ENCODE results near the gene BIRC3.
A peak's percentile ranks its signal among the peaks of the same experiment; 100 is the strongest.
"Not testable (repeated sequence)": the region's sequence is repeated elsewhere in the genome, so short reads cannot be mapped to it uniquely, and the experiment has no call there.

BIRC3 gene

DNA sequence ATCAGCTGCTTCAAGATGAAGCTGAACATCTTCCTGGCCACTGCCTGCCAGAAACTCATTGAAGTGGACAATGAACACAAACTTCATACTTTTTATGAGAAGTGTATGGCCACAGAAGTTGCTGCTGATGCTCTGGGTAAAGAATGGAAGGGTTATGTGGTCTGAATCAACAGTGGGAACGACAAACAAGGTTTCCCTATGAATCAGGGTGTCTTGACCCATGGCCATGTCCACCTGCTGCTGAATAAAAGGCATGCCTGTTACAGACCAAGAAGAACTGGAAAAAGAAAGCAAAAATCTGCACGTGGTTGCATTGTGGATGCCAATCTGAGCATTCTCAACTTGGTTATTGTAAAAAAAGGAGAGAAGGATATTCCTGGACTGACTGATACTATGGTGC, 22.2 kb upstream of the BIRC3 start:
- DNase-seq (ENCODE audit: low read depth): no peak

GRCh38 chr11:102296757-102297156, 20.5 kb upstream of the BIRC3 start:
- not testable (repeated sequence) for DNase-seq (ENCODE audit: low read depth)

DNA sequence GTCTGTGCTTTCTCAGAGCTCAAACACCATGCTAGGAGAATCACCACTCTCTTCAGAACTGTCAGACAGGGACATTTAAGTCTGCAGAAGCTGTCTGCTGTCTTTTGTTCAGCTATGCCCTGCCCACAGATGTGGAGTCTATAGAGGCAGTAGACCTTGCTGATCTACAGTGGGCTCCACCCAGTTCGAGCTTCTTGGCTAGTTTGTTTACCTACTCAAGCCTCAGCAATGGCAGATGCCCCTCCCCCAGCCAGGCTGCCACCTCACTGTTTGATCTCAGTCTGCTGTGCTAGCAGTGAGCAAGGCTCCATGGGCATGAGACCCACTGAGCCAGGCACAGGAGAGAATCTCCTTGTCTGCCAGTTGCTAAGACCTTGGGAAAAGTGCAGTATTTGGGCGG, 16.4 kb upstream of the BIRC3 start:
- DNase-seq (ENCODE audit: low read depth): not testable (repeated sequence)

GRCh38 chr11:102302241-102302640, 15.0 kb upstream of the BIRC3 start:
- DNase-seq (ENCODE audit: low read depth): no peak

- DNase-seq (ENCODE audit: low read depth): no peak
Observed at GRCh38 chr11:102304686-102305085, 12.6 kb upstream of the BIRC3 start.

- DNase-seq (ENCODE audit: low read depth): no peak
Observed at GRCh38 chr11:102305352-102306047, 11.8 kb upstream of the BIRC3 start.

DNA sequence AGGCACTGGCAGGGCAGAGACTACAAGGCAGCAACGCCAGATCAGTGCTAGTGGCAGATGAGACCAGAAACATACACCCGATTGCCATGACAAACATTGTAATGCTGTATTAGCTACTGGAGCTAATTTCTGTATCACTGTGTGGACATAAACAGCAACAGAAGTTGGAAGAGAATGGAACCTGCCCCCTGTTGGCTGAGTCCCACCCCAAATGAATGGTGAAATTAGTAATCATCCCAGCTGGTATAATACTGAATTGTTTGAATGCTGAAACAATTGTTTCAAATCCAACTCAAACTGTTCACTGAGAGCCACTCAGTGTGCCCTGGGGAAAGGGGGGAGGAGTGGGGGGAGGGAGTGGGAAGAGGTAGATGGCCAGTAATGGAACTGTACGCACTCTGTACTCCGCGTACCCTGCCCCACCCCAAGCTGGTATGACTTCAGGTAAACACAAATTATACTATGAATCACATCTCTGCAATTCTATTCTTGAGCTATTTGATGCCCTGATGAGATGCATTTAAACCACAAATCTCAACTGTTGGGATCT, 11.2 kb upstream of the BIRC3 start:
- no peak for DNase-seq (ENCODE audit: low read depth)

GRCh38 chr11:102306817-102307726, 10.2 kb upstream of the BIRC3 start:
- DNase-seq (ENCODE audit: low read depth): no peak

- DNase-seq (ENCODE audit: low read depth): no peak
Observed at GRCh38 chr11:102307727-102308038, 9.6 kb upstream of the BIRC3 start.

DNA sequence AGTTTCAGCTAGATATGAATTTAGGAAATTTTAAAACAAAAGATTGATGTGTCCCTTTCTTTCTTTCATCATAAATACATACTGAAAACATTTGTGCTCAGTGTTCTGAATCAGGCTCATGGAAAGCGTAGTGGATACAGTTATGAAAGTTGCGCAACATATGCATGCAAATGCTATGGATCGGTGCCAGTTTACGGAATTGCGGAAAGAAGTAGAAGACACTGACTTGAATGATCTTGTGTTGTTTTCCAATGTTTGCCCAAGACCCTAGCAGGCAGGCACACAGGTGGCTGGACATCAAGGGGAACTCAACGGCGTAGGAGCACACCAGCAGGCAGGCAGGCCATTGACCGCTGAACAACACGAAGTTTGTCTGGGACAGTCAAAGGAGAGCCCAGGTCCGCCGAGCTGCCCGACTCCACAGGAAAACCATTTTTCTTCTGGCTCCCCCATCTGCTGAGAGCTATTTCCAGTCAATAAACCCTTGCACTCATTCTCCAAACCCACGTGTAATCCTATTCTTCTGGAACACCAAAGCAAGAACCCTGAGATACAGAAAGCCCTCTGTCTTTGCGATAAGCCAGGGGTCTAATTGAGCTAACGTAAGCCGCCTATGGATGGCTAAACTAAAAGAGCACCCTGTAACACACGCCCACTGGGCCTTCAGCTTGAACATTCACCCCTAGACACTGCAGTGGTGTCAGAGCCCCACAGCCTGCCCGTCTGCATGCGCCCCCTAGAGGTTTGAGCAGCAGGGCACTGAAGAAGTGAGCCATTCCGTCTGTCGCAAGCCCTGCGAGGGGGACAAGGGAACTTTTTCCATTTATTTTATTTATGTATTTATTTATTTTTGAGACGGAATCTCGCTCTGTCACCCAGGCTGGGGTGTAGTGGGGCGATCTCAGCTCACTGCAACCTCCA, 7.4 kb upstream of the BIRC3 start:
- DNase-seq (ENCODE audit: low read depth): no peak

DNA sequence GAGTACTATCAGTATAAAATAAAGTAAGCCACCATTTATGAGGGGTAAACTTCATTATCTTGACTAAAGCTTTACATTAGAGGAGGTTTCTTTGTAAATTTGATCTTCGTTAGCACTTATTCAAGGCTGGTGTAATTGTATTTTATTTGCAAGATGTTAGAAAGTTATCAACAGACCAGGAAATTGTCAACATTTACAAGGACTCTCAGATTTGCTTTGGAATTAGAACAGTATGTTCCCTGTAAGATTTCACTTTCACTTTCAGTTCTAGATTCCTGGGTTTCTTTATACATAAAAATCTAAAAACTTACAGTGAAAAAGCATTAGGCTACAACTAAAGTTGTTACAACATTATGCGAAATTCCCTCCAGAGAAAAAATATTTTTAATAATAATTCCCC, 4.6 kb upstream of the BIRC3 start:
- DNase-seq (ENCODE audit: low read depth): no peak

DNA sequence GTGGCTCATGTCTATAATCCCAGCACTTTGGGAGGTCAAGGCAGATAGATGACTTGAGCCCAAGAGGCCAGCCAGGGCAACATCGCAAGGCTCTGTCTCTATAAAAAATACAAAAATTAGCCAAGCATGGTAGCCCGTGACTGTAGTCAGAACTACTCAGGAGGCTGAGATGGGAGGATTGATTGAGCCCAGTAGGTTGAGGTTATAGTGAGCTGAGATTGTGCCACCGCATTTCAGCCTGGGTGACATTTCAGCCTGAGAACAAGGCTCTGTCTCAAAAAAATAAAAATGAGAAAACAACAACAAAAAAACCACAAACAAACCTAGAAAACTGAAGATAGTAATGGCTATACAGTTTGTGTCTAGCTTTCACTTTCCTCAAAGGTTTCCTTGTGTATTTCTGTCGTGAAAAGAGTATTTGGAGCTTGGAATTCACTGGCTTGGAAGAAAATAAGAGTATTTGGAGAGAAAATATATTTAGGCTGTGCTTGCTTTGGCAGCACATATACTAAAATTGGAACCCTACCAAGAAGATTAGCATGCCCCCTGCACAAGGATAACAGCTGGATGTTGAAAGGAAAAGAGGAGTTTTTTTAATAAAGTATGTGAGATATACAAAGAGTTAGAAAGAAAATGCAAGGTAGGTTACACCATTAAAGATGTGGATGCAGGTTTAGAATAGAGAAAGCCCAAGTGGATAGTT, 3.9 kb upstream of the BIRC3 start:
- DNase-seq (ENCODE audit: low read depth): no peak

DNA sequence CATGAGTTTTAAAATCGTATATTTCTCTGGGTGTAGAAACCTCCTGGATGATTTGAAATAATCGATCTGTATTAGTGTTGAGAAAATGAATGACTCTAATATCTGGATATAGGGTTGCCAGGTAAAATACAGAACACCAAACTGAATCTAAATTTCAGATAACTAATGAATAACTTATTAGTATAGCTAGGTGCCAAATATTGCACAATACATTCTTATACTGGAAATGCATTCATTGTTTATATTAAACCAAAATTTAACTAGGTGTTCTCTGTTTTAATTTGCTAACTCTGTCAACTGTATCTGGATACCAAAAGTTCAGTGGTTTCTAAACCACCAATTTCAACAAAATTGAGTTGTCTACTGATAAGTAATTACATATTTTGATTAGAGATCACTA, 2.5 kb upstream of the BIRC3 start:
- no peak for DNase-seq (ENCODE audit: low read depth)

GRCh38 chr11:102316346-102316904, 859 bp upstream of the BIRC3 start:
- no peak for DNase-seq (ENCODE audit: low read depth)

GRCh38 chr11:102317768-102318103, 452 bp downstream of the BIRC3 start:
- DNase-seq (ENCODE audit: low read depth): no peak

GRCh38 chr11:102318469-102318868, 1.2 kb downstream of the BIRC3 start:
- DNase-seq (ENCODE audit: low read depth): peak; percentile 50

- no peak for DNase-seq (ENCODE audit: low read depth)
Observed at GRCh38 chr11:102319544-102319943, 2.3 kb downstream of the BIRC3 start.

GRCh38 chr11:102320188-102320587, 2.9 kb downstream of the BIRC3 start:
- no peak for DNase-seq (ENCODE audit: low read depth)

GRCh38 chr11:102320679-102321078, 3.4 kb downstream of the BIRC3 start:
- DNase-seq (ENCODE audit: low read depth): no peak

DNA sequence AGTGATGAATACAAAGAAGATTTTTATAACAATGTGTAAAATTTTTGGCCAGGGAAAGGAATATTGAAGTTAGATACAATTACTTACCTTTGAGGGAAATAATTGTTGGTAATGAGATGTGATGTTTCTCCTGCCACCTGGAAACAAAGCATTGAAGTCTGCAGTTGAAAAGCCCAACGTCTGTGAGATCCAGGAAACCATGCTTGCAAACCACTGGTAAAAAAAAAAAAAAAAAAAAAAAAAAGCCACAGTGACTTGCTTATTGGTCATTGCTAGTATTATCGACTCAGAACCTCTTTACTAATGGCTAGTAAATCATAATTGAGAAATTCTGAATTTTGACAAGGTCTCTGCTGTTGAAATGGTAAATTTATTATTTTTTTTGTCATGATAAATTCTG, 5.3 kb downstream of the BIRC3 start:
- no peak for DNase-seq (ENCODE audit: low read depth)

DNA sequence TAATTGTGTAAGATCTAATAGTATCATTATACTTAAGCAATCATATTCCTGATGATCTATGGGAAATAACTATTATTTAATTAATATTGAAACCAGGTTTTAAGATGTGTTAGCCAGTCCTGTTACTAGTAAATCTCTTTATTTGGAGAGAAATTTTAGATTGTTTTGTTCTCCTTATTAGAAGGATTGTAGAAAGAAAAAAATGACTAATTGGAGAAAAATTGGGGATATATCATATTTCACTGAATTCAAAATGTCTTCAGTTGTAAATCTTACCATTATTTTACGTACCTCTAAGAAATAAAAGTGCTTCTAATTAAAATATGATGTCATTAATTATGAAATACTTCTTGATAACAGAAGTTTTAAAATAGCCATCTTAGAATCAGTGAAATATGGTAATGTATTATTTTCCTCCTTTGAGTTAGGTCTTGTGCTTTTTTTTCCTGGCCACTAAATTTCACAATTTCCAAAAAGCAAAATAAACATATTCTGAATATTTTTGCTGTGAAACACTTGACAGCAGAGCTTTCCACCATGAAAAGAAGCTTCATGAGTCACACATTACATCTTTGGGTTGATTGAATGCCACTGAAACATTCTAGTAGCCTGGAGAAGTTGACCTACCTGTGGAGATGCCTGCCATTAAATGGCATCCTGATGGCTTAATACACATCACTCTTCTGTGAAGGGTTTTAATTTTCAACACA, 6.4 kb downstream of the BIRC3 start:
- DNase-seq (ENCODE audit: low read depth): no peak
